Activated CD4-positive, alpha-beta T cell treated with anti-CD3 and anti-CD28 coated beads, Interleukin-2, amount 50 U/mL, for 16 hours (primary cell): ENCODE measurements around the gene MATN1.
"Not testable (repeated sequence)": the region's sequence is repeated elsewhere in the genome, so short reads cannot be mapped to it uniquely, and the experiment has no call there.

Experiments
- DNase-seq: peaks from one replicate; pipeline ENCODE4 v3.0.0-alpha.2; 2020

MATN1 gene

DNA sequence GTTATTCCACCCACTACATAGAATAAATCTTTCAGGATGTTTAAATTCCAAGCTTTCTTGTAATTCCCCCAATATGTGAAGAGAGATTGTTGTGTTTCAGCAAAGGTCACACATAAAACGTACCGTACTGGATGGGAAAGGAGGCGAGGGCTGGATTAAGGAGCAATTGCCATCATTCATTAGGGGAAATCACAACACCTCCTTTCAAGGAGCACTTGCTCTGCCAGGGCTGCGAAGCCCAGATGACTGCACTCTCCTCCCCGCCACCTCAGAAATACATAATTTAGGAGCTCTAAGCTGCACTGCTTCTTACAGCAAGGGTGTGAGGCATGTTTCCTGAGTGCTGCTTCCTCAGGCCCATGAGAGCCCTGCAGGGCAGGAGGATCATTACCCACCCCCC, 29.6 kb downstream of the MATN1 start:
- no peak for DNase-seq

DNA sequence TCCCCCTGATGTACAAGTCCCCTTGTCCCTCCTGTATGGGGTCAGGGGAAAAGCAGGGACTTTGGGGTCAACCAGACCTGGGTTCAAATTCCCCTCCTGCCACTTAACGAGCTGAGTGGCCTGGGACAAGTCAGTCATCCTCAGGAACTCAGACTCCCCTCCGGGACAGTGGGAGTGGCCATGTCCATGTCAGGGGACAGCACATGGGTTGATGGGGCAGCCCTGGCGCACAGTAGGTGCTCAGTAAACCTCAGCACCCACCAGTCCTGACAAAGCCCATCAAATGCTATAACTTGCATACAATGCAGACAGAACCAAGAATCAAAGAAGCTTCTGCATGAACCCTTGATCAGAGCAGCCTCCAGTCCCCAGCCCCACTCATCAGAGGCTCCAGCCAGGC, 30.0 kb downstream of the MATN1 start:
- DNase-seq, result no peak

DNA sequence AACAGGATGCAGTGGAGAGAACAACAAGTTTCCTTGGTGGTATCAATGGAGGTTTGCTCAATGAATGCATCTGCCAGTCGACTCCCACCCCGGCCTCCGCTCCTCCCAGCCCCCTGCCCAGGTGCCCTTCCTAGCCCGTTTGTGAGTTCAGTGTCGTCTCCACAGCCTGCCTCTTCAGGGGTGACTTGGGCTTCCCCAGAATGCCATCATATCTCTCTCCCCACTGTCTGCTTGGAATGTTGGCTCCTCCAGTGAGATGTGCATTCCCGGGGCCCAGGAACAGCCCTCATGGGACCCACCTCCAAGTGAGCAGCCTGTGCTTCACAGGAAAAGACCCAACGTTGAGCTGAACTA, 30.5 kb downstream of the MATN1 start:
- DNase-seq, result no peak

DNA sequence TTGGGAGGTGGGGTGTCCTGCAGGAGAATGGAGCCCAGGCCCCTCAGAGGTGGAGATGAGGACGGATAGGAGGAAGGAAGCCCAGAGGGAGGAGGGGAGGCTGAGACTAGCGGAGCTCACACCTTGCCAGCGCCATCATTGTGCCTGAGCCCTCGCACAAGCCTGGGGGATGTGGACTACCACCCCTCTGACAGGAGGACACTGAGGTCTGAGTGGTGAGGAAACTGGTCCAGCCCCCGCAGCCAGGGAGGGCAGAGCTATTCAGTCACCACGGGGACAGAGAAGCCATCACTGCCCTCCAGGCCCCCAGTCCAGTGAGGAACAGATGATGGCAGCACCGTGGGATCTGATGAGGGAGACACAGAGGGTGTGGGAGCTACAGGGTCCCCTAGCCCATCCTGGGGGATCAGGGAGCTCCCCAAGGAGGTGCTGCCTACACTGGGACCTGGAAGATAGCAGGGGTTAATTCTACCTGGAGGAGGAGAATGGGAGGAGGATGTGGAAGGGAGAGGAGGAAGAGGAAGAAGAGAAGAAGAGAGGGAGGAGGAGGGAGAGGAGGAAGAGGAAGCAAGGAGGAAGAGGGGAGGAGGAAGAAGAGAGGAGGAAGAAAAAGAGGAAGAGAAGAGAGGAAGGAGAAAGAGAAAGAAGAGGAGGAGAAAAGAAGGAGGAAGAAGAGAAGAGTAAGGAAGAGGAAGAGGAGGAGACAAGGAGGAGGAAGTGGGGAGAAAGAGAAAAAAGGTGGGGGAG, 31.0 kb downstream of the MATN1 start:
- no peak for DNase-seq

DNA sequence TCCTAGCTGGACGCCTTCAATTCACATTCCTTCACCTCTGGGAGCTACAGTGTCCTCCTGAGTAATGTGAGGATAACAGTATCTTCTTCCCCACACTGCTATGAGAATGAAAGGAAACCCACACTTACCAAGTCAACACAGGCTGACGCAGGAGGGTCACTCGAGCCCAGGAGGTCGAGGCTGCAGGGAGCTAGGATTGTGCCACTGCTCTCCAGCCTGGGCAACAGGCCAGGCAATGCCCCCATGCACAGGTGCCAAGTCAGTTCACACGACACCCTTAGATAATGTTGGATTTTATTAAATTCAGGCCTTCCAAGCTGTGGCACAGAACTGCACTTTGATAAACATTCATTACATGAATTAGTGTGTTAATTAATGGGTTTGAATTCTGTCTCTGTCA, 31.9 kb downstream of the MATN1 start:
- no peak for DNase-seq

DNA sequence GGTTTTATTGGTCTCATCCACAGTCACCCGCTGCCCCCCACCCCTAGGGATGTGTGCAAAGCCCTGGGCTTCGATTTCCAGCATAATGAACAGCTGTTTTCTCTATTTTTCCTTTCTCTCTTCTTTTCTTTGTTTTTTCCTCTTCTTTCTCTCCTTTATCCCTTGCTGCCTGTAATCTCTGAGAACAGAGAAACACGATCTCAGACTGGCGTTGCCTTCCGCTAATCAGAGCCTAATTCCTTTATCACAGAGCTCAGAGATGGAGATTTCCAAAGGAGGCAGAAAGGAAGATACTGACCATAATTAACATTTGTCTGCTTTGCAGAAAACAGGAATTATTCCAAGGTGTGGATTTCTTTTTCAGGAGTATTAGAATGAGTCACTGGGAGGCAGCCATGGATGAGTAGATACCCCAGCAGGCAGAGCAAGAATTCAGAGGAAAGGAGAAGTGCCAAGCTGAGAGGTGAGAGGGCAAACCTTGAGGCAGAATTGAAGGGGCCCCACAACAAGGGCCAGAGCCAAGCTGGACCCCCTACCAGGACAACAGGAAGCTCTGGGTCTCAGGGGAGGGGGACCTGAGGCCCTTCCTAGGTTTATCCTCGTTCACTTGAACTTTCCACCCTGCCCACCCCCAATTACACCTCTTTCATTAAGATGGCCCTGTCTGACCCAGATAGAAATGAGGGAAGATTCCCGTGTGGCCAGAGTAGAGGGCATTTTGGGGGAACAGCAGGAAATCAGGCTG, 33.3 kb downstream of the MATN1 start:
- no peak for DNase-seq

DNA sequence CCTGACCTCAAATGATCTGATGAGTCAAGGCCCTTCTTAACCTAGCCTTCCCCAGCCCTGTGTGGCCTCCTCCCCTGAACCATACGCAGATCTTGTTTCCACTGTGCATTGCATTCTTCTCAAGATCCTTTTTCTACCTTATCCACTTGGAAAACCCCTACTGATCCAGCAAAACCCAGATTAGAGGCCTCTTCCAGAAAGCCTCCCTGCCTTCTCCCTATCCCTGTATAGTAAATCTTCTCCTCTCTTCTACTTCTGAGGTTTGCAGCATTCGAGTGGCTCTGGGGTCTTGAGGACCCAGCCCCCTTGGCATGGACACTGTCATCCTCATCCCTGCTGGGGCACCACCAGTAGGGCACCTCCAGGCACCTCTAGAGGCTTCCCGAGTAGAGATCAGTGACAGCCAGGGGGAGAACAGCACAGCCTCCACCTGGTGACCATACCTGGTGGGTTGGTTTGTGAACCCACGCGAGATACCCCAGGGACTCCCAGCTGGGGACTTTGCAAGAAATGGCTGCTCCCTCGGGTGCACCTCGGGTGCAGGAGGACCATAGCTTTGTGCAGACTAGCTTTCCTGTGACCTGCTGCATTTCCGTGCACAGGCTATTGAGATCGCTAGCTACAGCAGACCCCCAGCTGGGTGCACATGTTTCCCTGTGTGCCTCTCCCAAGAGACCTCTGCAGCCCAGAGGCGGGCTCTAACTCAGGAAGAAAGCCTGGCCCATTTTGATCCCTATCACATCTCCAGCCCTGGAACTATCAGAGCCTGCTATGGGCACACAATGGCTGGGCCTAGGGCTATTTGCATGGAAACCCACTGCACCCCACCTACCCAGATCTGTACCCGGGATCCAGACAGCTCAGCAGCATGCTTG, 34.2 kb downstream of the MATN1 start:
- no peak for DNase-seq

DNA sequence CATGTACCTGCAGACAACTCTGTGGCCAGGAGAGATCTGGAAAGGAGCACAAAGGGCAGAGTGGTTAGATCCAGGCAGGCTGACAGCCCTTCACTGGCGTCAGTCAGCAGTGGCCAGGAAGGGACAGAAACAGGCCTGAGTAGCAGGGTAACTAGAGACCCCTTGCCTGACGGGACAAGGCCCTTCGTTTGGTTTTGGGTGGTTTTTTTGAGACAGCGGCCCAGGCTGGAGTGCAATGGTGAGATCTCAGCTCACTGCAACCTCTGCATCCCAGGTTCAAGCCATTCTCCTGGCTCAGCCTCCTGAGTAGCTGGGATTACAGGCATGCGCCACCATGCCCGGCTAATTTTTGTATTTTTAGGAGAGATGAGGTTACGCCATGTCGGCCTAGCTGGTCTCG, 34.9 kb downstream of the MATN1 start:
- not testable (repeated sequence) for DNase-seq

DNA sequence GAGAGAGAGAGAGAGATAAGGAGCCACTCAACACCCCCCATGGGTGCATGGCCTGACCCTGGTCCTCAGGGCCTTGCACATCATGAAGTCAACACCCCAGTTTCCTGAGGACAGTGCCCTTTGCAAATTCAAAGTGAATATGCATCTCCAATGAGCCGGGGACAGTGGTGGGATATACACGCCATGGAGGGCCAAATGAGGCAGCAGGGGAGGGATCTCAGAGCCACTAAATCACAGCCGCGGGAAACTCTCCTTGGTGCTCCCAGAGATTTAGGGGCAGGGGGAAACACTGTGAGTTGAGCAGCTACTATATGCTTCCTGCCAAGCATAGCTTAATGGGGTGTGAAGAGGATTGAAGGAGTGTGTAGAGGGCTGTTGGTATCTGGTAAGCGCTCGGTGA, 35.5 kb downstream of the MATN1 start:
- DNase-seq, result no peak

DNA sequence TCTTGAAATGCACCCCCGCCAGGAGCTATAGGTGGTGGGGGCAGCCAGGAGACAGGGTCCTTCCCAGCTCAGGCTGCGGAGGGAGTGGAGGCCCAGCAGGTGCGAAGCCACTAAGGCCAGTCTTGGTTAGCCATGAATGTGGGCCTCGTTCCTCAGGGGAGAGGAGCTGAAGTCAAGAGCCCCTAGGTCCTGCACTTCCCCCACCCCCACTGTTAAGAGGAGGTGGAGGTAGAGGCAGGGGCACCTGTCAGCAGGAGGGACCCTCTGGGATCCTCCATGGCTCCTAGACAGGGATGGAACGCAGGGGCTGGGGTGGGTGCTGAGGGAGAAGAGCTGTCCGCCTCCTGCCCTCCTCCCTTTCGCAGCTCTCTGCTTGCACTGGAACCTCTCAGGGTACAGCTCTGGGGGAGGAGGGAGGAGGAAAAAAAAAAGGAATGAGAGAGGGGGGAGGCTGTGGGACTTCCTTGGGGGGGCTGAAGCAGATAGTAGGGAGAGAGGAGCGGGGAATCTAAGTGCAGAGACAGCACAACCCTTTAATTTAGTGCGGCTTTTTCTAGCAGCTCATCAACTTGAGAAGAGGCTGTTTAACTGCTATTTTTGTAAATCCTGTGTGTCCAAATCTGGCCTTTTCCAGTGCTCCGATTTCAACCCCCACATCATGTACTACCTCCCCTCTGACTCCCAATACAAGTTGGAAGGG, 37.0 kb downstream of the MATN1 start:
- no peak for DNase-seq

DNA sequence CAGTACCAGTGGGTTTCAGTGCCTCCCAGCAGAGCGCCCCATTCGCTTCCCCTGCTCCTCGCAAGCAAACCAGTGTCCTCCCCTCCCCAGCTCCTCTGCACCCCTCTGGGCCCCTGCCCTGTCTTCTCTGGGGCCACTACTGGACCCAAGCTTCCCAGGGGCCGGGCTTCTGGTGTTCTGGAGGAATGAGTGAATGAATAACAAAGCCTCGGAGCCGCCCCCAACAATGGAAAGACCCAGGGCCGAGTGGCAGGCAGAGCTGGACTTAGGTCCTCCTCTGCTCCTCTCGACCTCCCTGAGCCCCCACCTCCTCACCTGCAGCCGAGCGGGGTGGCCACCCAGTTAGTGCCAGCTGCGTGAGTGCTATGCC, 37.6 kb downstream of the MATN1 start:
- DNase-seq, result no peak

DNA sequence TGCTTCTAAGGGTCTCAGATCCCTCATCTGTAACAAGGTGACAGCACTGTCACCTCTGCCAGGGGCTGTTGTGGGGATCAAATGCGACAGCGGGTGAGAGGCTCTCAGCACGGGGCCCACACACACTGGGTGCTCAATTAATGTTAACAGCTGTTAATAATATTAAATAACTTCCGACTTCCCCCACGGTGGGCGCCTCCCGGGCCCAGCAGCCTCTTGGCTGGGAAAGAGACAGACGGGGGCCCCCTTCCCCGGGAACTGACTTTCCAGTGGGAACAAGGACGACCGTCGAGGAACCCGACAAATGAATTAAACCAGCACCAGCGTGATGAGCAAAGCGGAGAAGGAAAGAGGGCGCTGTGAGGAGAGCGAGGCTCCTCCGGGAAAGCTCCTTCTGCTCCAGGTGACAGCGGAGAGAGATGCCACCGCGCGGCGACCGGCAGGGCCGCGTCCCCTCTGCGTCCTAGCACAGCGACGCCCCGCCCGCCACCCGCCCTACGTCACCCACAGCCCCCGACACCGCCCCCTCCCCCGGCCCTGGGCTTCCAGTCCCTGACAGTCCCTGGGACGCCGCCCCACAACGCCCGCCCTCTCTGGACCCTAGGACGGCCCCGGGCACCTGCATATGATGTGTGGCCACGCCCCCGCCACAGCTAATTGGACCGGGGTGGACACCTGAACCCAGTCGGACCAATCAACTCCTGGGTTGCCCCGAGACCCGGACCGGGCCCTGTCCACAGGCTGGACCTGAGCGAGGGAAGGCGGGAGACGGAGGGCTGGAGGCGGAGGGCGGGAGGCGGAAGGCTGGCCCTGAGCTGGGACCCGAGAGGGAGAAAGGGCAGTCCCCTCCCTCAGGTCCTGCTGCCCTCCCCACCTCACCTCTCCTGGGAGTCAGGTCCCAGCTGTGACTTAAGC, 38.2 kb downstream of the MATN1 start:
- no peak for DNase-seq

DNA sequence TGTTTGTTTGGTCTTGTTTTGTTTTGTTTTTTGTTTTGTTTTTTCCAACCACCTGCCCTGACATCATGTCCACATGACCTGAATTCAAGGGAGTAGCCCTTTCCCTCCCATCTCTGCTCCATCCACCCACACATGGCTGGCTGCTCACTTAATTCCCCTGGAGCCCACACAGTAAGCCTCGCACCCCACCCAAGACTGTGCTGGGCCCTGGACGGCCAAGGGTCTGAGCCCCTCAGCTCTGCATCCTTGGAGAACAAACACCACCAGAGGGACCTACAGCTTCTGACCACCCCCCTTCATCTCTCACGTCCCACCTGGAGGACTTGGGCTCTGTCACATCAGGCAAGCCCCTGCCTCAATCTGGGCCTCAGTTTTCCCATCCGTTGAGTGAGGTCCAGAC, 39.1 kb downstream of the MATN1 start:
- DNase-seq, result no peak

DNA sequence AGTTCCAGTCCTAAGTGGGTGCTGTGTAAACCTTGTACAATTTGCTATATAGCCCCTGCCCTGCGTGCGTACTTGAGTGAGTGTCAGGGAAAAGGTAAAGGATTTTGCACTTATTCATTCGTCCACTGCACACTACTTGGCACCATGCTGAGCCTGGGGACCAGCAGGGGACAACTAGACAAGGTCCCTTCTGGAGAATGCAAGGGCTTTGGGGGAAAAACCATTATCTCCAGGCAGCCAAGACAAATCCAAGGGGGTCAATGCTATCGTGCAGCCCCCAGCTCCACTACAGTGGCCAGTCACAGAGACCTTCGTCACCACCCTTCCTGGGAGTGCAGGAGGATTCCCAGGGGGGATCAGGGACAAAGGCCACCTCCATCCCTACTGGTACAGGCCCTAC, 39.7 kb downstream of the MATN1 start:
- DNase-seq, result no peak

DNA sequence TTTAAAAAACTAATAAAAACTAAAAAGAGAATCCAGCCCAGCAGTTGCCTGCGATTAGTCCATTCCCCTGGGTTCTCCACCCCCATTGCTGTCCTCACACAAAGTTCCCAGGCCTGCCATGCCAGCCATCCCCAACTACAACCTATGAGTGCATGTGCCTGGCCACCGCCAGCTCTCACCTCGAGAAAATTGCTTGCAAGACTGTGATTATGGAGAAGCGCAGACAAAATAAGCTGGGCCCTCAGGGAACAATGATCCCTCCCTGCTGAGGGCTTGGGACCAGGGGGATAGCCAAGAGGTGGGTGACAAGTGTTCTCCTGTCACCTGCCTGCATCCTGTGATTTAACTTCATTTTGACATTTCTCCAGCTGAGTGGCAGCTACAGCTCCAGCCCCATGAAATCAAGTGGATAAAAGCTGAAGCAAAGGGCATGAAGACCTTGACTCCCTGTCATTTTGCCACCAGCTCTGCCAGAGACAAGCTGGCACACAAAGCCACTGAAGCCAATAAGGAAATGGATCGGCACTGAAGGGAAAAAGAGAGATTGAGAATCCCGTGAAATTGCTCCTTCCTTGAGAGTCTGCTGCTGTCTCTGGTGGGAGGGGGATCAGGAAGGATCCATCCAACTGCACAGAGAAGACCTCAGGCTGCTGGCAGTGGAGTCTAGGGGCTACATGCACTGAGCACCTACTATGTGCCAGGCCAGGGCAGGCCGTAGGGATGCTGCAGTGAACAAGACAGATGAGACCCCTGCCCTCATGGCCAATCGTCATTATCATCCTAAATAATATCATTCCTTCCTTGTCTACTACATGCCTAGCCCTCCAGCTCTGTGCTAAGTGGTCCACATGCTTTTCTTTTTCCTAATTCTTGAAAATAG, 40.7 kb downstream of the MATN1 start:
- no peak for DNase-seq

DNA sequence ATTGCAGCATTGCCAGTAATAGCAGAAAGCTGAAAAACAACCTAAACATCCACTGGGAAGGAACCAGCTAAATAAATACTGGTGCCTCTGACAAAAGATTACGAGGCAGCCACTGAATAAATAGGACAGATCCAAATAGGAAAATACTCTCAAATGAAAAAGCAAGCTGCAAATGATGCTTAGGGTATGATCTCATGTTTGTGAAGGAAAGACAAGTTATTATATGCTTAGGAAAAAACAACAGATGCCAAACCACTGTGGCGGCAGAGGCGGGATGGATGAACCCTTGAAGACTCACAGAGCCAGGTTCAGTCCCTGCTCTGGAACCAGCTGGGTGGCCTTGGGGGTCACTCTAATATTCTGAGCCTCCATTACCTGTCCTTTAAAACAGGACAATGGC, 41.6 kb downstream of the MATN1 start:
- DNase-seq, result no peak

DNA sequence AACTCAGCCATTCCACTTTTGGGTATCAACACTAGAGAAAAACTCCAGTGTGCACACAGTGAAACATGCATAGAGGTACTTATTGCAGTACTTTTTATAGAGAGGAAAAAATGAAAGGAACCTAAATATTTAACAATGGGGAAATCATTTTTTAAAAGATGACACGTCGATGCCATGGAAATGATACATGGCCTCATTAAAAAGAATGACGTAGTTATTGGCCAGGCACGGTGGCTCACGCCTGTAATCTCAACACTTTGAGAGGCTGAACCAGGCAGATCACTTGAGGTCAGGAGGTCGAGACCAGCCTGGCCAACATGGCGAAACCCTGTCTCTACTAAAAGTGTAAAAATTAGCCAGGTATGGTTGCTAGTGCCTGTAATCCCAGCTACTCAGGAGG, 42.5 kb downstream of the MATN1 start:
- DNase-seq, result no peak

DNA sequence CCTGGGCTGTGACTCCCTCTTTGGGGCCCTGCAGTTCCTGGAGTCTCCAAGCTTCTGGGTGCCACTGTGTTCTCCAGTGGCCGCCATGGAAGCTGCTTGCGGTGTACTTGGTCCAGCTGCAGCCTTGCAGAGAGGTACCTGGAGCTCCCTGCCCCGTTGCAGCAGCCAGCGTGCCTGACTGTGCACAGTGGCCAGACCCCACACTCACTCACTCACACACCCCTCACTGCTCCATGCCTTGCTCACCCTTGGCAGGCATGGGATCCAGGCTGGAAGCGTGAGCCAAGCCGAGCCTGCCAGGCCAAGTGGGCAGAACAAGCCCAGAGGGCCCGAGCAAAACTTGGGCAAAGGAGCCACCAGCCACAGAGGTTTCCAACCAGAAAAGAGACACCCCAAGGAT, 43.0 kb downstream of the MATN1 start:
- no peak for DNase-seq

DNA sequence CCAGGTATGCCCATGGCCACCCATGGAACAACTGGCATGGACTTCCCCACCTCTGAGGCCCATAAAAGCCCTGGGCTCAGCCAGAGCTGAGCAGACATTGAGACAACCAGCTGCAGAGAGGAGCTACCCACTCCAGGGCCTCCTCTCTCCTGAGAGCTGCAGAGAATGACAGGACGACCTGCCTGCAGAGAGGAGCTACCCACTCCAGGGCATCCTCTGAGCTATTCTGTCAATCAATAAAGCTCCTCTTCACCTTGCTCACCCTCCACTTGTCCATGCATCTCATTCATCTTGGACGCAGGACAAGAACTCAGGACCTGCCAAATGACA, 43.4 kb downstream of the MATN1 start:
- DNase-seq, result no peak

DNA sequence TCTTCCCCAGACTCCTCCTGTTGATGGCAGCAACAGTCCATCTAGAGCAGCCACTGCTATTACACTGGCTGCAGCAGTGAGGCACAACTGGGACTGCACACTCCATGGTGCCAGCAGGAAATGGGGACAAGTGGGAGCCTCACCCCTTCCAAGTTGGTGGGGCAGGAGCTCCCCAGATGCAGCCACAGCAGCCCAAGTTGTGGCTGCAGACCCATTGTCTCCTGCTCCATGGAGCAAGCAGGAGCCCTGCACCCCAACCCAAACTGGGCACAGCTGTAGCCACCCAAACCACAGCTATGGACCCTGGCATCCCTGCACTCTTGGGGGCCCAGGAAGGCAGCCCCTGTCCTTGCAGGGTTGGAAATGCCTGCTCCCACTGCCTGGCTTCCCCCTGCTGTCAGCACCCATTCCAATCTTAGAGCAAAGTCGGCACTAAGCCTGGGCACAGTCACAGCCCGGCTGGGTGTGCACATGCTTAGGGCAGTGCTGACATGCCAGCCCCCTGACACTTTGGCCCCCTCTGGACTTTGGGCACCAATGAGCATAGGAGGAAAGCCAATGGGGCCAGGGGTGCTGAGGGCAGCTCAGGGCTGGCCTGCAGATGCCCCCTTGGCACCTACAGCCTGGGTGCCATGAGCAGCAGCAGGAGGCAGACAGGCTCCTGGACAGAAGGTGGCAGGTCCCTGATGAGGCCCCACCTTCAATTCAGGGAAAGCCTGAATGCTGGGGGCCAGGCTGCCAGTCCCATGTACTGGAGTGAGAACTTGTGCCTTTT, 44.0 kb downstream of the MATN1 start:
- no peak for DNase-seq
